Gastrocnemius medialis (tissue), 4 donors: ENCODE measurements around the gene PPDPF.

Experiments
- CTCF ChIP-seq, 5 experiments: fragments of 450-650 bp in 3 of 5; fragments of 200-600 bp in 2 of 5; sonication (generic) in 2 of 5; IDR thresholded peaks in 4 of 5; conservative IDR thresholded peaks in 1 of 5; 1 replicate in 4 of 5; 2 replicates in 1 of 5; pipeline ENCODE4 v1.5.1; 2016 to 2019; ENCODE audit warnings: antibody characterized with exemption in 5 of 5, mild to moderate bottlenecking in 3 of 5, moderate library complexity in 3 of 5
- POLR2A ChIP-seq, 2 donors: fragments of 450-650 bp; IDR thresholded peaks; one replicate each; pipeline ENCODE4 v1.6.1; 2017; ENCODE audit warnings: antibody characterized with exemption in 2 of 2, mild to moderate bottlenecking in 2 of 2, moderate library complexity in 2 of 2

- TF ChIP-seq CTCF (IDR thresholded peaks at IDR 0.05 in 4 of 5, conservative IDR thresholded peaks at IDR 0.05 in 1 of 5) = no peak
- no peak for TF ChIP-seq POLR2A (IDR thresholded peaks at IDR 0.05)
Observed at GRCh38 chr20:63525185-63525584, 4.6 kb downstream of the PPDPF start.
